Mesenchymal stem cell (in vitro differentiated cells and primary cell): ENCODE data around the gene HSD11B1.
A peak's percentile ranks its signal among the peaks of the same experiment; 100 is the strongest.

Experiments used
- DNase-seq: peaks from one replicate; pipeline ENCODE4 v3.0.0-alpha.2; 2013
- H2AFZ ChIP-seq: one replicate; pipeline ENCODE4 v1.6.1; 2013; ENCODE audit warnings: low read depth, mild to moderate bottlenecking, control low read depth, inconsistent platforms, low read length, moderate library complexity
- H2AK5ac ChIP-seq: 2 replicates; pipeline ENCODE4 v1.6.1; 2013; ENCODE audit warnings: low read length, moderate library complexity, mild to moderate bottlenecking, inconsistent platforms; ENCODE audit not compliant: severe bottlenecking
- H2BK120ac ChIP-seq: one replicate; pipeline ENCODE4 v1.6.1; 2013; ENCODE audit warnings: low read depth, mild to moderate bottlenecking, inconsistent platforms, low read length, moderate library complexity
- H2BK12ac ChIP-seq, 2 experiments: one replicate each; pipeline ENCODE4 v1.6.1; 2013; ENCODE audit warnings: inconsistent platforms in 2 of 2, low read length in 2 of 2, mild to moderate bottlenecking in 2 of 2, moderate library complexity in 2 of 2, control low read depth in 1 of 2
- H2BK15ac ChIP-seq: one replicate; pipeline ENCODE4 v1.6.1; 2013; ENCODE audit warnings: mild to moderate bottlenecking, low read depth, inconsistent platforms; ENCODE audit not compliant: poor library complexity, severe bottlenecking
- H2BK5ac ChIP-seq: 2 replicates; pipeline ENCODE4 v1.6.1; 2013; ENCODE audit warnings: low read depth, mild to moderate bottlenecking, low read length, control low read depth, inconsistent platforms; ENCODE audit not compliant: poor library complexity, severe bottlenecking
- H3K14ac ChIP-seq, 2 experiments: one replicate each; pipeline ENCODE4 v1.6.1; 2013; ENCODE audit warnings: inconsistent platforms in 2 of 2, low read length in 2 of 2, control low read depth in 1 of 2, mild to moderate bottlenecking in 1 of 2, moderate library complexity in 1 of 2
- H3K18ac ChIP-seq, 2 experiments: one replicate each; pipeline ENCODE4 v1.6.1; 2013; ENCODE audit warnings: inconsistent platforms in 2 of 2, low read length in 2 of 2, control low read depth in 1 of 2, low read depth in 1 of 2, mild to moderate bottlenecking in 1 of 2
- H3K23ac ChIP-seq, 2 experiments: one replicate each; pipeline ENCODE4 v1.6.1; 2013; ENCODE audit warnings: inconsistent platforms in 2 of 2, low read length in 2 of 2, mild to moderate bottlenecking in 2 of 2, moderate library complexity in 2 of 2, control low read depth in 1 of 2
- H3K27ac ChIP-seq: 2 replicates; pipeline ENCODE4 v1.5.1; 2013; ENCODE audit warnings: mild to moderate bottlenecking, moderate library complexity, low read length, control low read depth, inconsistent platforms; ENCODE audit not compliant: poor library complexity, severe bottlenecking
- H3K27me3 ChIP-seq, 2 experiments: 2 replicates each; pipeline versions ENCODE4 v1.6.1 to v1.7.0; 2013; ENCODE audit warnings: low read length in 2 of 2, mild to moderate bottlenecking in 2 of 2, moderate library complexity in 2 of 2, control low read depth in 1 of 2, inconsistent platforms in 1 of 2; ENCODE audit not compliant: control insufficient read depth in 1 of 2, insufficient read depth in 1 of 2
- H3K36me3 ChIP-seq, 2 experiments: 2 replicates each; pipeline versions ENCODE4 v1.6.1 to v1.7.0; 2013; ENCODE audit warnings: low read length in 2 of 2, control low read depth in 1 of 2, inconsistent platforms in 1 of 2, low read depth in 1 of 2, mild to moderate bottlenecking in 1 of 2; ENCODE audit not compliant: insufficient read depth in 2 of 2, control insufficient read depth in 1 of 2
- H3K4ac ChIP-seq, 2 experiments: one replicate each; pipeline ENCODE4 v1.6.1; 2013; ENCODE audit warnings: inconsistent platforms in 2 of 2, low read length in 2 of 2, mild to moderate bottlenecking in 2 of 2, moderate library complexity in 2 of 2, control low read depth in 1 of 2, low read depth in 1 of 2
- H3K4me1 ChIP-seq: 2 replicates; pipeline ENCODE4 v1.6.1; 2013; ENCODE audit warnings: low read depth, low read length, control low read depth; ENCODE audit not compliant: control insufficient read depth, insufficient read depth
- H3K4me2 ChIP-seq: 2 replicates; pipeline ENCODE4 v1.6.1; 2013; ENCODE audit warnings: low read length, mild to moderate bottlenecking, inconsistent platforms; ENCODE audit not compliant: poor library complexity, severe bottlenecking
- H3K4me3 ChIP-seq, 2 experiments: 2 replicates each; pipeline versions ENCODE4 v1.5.1 to v1.7.0; 2013; ENCODE audit warnings: low read length in 2 of 2, mild to moderate bottlenecking in 2 of 2, control low read depth in 1 of 2, low read depth in 1 of 2; ENCODE audit not compliant: insufficient read depth in 1 of 2
- H3K79me1 ChIP-seq: replicated peaks from 2 replicates; pipeline ENCODE4 v1.6.1; 2013; ENCODE audit warnings: mild to moderate bottlenecking, control low read depth, low read length, inconsistent platforms; ENCODE audit not compliant: poor library complexity, severe bottlenecking
- H3K9ac ChIP-seq: 2 replicates; pipeline ENCODE4 v1.7.0; 2013; ENCODE audit warnings: mild to moderate bottlenecking, low read length, moderate library complexity
- H3K9me3 ChIP-seq: 2 replicates; pipeline ENCODE4 v1.7.0; 2013; ENCODE audit warnings: mild to moderate bottlenecking, low read length; ENCODE audit not compliant: control insufficient read depth
- H4K8ac ChIP-seq: one replicate; pipeline ENCODE4 v1.6.1; 2013; ENCODE audit warnings: inconsistent platforms, mild to moderate bottlenecking, low read length, moderate library complexity
- H4K91ac ChIP-seq: one replicate; pipeline ENCODE4 v1.6.1; 2013; ENCODE audit warnings: mild to moderate bottlenecking, low read length, inconsistent platforms
- WGBS: methylation state at CpG from one replicate; pipeline ENCODE4 v1.1.7; 2013; ENCODE audit warnings: mixed read lengths; 5-methylcytosine and 5-hydroxymethylcytosine counted together

Gene HSD11B1

GRCh38 chr1:209741193-209741592, 36.5 kb downstream of the HSD11B1 start:
- Histone ChIP-seq H2BK120ac (no peak overlapping the region), H3K4me3 (no peak overlapping the region), H3K36me3 (no peaks in the 10 kb centered on the region), H3K27ac (no peak overlapping the region), H3K14ac (no peak overlapping the region), H3K9me3 (no peaks in the 10 kb centered on the region), H3K79me1 (no peaks in the 10 kb centered on the region), H2AFZ (no peak overlapping the region), H3K9ac (no peak overlapping the region), H3K4ac (no peak overlapping the region), H3K27me3 (peaks cover 0 to 8% of the 10 kb centered on the region in 2 experiments), H2BK15ac (no peak overlapping the region), H2AK5ac (no peak overlapping the region), H4K91ac (no peak overlapping the region), H3K23ac (no peak overlapping the region), H3K4me1 (peaks cover 7% of the 10 kb centered on the region), H2BK5ac (no peak overlapping the region), H3K4me2 (no peak overlapping the region), H2BK12ac (no peak overlapping the region), H4K8ac (no peak overlapping the region), H3K18ac (no peak overlapping the region)
- DNase-seq, result no peak
- WGBS, result 85% methylated on average over 3 of the region's 3 CpGs

- H3K18ac ChIP-seq, result no peak overlapping the region
- no peak overlapping the region for H2BK5ac ChIP-seq
- H2BK15ac ChIP-seq, result no peak overlapping the region
- no peak for DNase-seq
- no peak overlapping the region for H2BK120ac ChIP-seq
- peak overlapping the region; percentile 88 for H3K9ac ChIP-seq
- no peaks in the 10 kb centered on the region for H3K79me1 ChIP-seq
- no peak overlapping the region for H3K4ac ChIP-seq
- no peak overlapping the region for H2AFZ ChIP-seq
- H3K27ac ChIP-seq, result no peak overlapping the region
- H2AK5ac ChIP-seq, result peak overlapping the region; percentile 1
- H4K8ac ChIP-seq, result no peak overlapping the region
- H3K9me3 ChIP-seq, result no peaks in the 10 kb centered on the region
- H3K4me1 ChIP-seq, result peaks cover 7% of the 10 kb centered on the region
- H3K27me3 ChIP-seq, result peaks cover 0 to 6% of the 10 kb centered on the region in 2 experiments
- no peak overlapping the region for H4K91ac ChIP-seq
- H2BK12ac ChIP-seq, result no peak overlapping the region
- no peak overlapping the region for H3K23ac ChIP-seq
- peak overlapping the region in 1 of 2 experiments; percentile 70 for H3K4me3 ChIP-seq
- no peak overlapping the region for H3K4me2 ChIP-seq
- WGBS, result 52% methylated on average over 2 of the region's 2 CpGs
- H3K36me3 ChIP-seq, result no peaks in the 10 kb centered on the region
- no peak overlapping the region for H3K14ac ChIP-seq
These were observed 37.2 kb downstream of the HSD11B1 start for GRCh38 chr1:209741889-209742288.

DNA sequence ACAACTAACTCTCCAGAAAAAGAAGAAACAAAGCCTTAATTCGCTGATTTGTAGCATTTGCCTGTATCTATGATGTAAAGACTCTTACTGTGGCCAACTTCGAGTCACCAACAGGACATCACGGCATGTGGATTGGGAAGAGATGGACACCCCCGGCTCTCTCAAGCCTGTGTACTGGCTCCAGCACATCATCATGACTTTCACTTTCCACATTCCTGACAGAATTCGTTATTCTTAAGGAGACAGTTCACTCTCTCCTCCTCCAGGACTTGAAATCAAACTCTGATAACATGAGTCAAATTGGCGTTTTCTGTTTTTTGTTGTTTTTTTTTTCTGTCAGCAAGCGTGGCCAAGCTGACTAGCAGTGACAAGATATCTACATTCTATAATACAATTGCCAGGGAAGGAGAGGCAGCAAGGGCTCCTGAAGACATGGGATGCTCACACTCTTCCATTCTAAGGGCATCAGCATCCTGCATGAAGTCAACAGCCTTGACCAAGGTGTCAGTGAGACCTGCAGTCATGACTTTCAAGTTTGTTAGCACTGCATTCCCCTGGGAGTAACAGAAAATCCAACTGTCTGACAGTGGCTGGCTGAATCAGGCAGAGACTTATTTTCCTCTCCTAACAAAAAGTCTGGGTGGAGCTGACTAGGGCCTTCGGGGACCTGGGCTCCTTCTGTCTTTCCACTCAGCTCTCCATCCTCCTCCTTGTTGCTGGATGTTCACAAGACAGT, 37.9 kb downstream of the HSD11B1 start:
- 66% methylated on average over 8 of the region's 8 CpGs for WGBS
- no peaks in the 10 kb centered on the region for H3K36me3 ChIP-seq
- H2BK5ac ChIP-seq, result no peak overlapping the region
- H3K14ac ChIP-seq, result no peak overlapping the region
- no peak overlapping the region for H4K8ac ChIP-seq
- peak overlapping the region; percentile 51 for H3K4me2 ChIP-seq
- H3K4ac ChIP-seq, result no peak overlapping the region
- no peak overlapping the region for H2AFZ ChIP-seq
- peaks cover 9% of the 10 kb centered on the region for H3K4me1 ChIP-seq
- no peak overlapping the region for H2AK5ac ChIP-seq
- peak overlapping the region; percentile 88 for H3K9ac ChIP-seq
- H3K9me3 ChIP-seq, result no peaks in the 10 kb centered on the region
- H3K79me1 ChIP-seq, result no peaks in the 10 kb centered on the region
- H3K27ac ChIP-seq, result no peak overlapping the region
- H2BK15ac ChIP-seq, result no peak overlapping the region
- no peak overlapping the region for H2BK12ac ChIP-seq
- H2BK120ac ChIP-seq, result no peak overlapping the region
- H3K23ac ChIP-seq, result no peak overlapping the region
- no peak overlapping the region for H4K91ac ChIP-seq
- peak overlapping the region in 1 of 2 experiments; percentile 70 for H3K4me3 ChIP-seq
- no peak overlapping the region for H3K18ac ChIP-seq
- H3K27me3 ChIP-seq, result no peaks in the 10 kb centered on the region
- peak; percentile 53 for DNase-seq

DNA sequence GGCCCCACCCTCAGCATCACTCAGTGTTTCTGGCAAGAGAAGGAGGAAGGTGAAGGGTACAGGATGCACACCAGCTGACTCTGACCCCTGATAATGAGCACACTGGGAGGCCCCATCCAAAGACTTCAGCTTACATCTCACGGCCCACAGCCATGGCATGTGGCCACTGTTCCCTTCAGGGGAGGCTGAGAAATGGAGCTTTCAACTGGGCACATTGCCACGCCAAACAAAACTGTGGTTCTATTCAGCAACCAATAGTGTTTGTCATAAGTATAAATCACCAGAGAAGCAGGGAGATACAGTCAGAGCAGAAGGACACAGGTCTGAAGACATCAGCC, 38.5 kb downstream of the HSD11B1 start:
- no peak overlapping the region for H3K4me2 ChIP-seq
- H3K9me3 ChIP-seq, result no peaks in the 10 kb centered on the region
- no peak overlapping the region for H2BK12ac ChIP-seq
- peak overlapping the region; percentile 88 for H3K9ac ChIP-seq
- H2BK120ac ChIP-seq, result no peak overlapping the region
- no peak overlapping the region for H2BK5ac ChIP-seq
- H3K36me3 ChIP-seq, result no peaks in the 10 kb centered on the region
- peak overlapping the region in 1 of 2 experiments; percentile 70 for H3K4me3 ChIP-seq
- no peaks in the 10 kb centered on the region for H3K79me1 ChIP-seq
- H3K4ac ChIP-seq, result no peak overlapping the region
- WGBS, result 82% methylated on average over 2 of the region's 2 CpGs
- H2AK5ac ChIP-seq, result no peak overlapping the region
- no peak for DNase-seq
- H4K8ac ChIP-seq, result no peak overlapping the region
- H3K14ac ChIP-seq, result no peak overlapping the region
- H3K27ac ChIP-seq, result no peak overlapping the region
- no peak overlapping the region for H2AFZ ChIP-seq
- no peak overlapping the region for H4K91ac ChIP-seq
- no peak overlapping the region for H2BK15ac ChIP-seq
- no peaks in the 10 kb centered on the region for H3K27me3 ChIP-seq
- H3K18ac ChIP-seq, result no peak overlapping the region
- peaks cover 15% of the 10 kb centered on the region for H3K4me1 ChIP-seq
- H3K23ac ChIP-seq, result no peak overlapping the region
